ENCODE data around the gene LIPA. TPM values are rescaled to one million over a fixed set of nuclear protein-coding genes. Genes with fewer than 3 reads are reported as not detected.

LIPA gene
- total RNA-seq, 2 donors from 2014 or later, result 30.4 to 37.8 TPM

- no peak overlapping the region for H3K9ac ChIP-seq (ENCODE audit: low read depth in 2 of 2, low read length in 2 of 2)
- H3K36me3 ChIP-seq, result no peaks in the 10 kb centered on the region
- H3K4me3 ChIP-seq, result no peak overlapping the region
- no peak overlapping the region for H3K27ac ChIP-seq
- H3K4me1 ChIP-seq, result peaks cover 4% of the 10 kb centered on the region
- H3K27me3 ChIP-seq, result no peaks in the 10 kb centered on the region
- no peak for DNase-seq
- intact Hi-C loops (cut with DNase I), result no loop called here
- no peaks in the 10 kb centered on the region for H3K9me3 ChIP-seq
- TF ChIP-seq, protein P1, sequence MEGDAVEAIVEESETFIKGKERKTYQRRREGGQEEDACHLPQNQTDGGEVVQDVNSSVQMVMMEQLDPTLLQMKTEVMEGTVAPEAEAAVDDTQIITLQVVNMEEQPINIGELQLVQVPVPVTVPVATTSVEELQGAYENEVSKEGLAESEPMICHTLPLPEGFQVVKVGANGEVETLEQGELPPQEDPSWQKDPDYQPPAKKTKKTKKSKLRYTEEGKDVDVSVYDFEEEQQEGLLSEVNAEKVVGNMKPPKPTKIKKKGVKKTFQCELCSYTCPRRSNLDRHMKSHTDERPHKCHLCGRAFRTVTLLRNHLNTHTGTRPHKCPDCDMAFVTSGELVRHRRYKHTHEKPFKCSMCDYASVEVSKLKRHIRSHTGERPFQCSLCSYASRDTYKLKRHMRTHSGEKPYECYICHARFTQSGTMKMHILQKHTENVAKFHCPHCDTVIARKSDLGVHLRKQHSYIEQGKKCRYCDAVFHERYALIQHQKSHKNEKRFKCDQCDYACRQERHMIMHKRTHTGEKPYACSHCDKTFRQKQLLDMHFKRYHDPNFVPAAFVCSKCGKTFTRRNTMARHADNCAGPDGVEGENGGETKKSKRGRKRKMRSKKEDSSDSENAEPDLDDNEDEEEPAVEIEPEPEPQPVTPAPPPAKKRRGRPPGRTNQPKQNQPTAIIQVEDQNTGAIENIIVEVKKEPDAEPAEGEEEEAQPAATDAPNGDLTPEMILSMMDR (IDR thresholded peaks at IDR 0.05), result no peak
Observed at GRCh38 chr10:89237849-89238248, 13.7 kb downstream of the LIPA start.

- Histone ChIP-seq H3K4me1 (no peaks in the 10 kb centered on the region), H3K27ac (no peak overlapping the region), H3K27me3 (no peaks in the 10 kb centered on the region), H3K4me3 (no peak overlapping the region), H3K9me3 (no peaks in the 10 kb centered on the region), H3K9ac (ENCODE audit: low read depth in 2 of 2, low read length in 2 of 2) (no peak overlapping the region), H3K36me3 (no peaks in the 10 kb centered on the region)
- no peak for DNase-seq
- intact Hi-C loops (cut with DNase I), result no loop called here
- TF ChIP-seq, protein P1 (IDR thresholded peaks at IDR 0.05), result no peak
Observed at GRCh38 chr10:89236226-89236797, 15.3 kb downstream of the LIPA start.

DNA sequence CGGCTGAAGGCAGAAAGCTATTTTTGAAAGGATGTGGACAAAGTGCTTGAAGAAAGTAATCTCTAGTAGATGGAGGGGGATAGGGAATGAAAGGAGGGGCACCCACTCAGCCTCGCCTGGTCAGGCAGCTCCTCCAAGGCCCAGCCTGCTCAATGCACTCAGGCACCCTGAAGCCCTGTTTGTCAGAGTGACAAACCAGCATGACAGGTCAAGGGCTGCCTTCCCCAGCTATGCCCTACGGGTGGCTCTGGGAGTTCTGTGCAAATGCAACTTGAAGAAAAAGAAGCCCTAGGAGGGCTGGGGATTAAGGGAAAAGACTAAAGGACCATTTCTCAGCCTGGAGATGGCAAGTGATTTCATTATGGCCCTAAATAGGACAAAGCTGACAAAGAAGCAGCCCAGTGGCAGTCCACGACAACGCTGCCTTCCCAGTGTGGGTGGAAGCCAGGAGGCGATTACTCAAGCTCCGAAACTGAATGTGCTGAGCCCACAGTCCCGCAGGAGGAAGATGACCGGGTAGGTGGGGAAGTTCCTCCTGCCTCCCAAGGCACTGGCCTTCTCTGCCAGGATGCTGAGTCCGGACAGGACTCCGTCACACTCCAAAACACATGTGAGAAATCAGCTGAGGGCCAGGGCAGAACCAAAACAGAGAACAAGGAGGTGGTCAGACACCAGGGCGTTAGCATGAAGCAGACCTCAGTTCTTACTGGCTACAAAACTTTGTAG is 16.3 kb downstream of the LIPA start:
- peak; percentile 32 for DNase-seq
- TF ChIP-seq, protein P1 (IDR thresholded peaks at IDR 0.05), result no peak
- intact Hi-C loops (cut with DNase I), result no loop called here

DNA sequence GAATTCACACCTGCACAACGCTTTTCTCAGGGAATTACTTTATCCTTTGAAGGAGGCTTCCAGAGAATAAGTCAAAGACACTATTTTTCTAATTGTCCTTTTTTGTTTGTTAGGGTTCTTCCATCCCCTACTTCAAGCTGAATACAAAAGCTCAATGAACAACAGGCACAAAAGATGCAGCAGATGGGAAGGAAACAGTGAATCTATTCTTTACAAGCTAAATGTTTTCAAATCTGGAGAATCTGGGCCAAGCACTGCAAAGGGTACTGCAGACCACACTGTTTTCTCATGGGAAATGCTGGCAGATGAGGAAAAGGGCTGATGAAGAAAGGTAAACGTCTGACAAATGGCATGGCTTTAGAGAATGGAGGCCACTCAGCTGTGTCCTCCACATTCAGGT is 18.5 kb downstream of the LIPA start:
- H3K9me3 ChIP-seq, result no peaks in the 10 kb centered on the region
- intact Hi-C loops (cut with DNase I), result no loop called here
- H3K4me3 ChIP-seq, result no peak overlapping the region
- no peaks in the 10 kb centered on the region for H3K4me1 ChIP-seq
- no peaks in the 10 kb centered on the region for H3K27me3 ChIP-seq
- H3K9ac ChIP-seq (ENCODE audit: low read depth in 2 of 2, low read length in 2 of 2), result no peak overlapping the region
- DNase-seq, result no peak
- H3K36me3 ChIP-seq, result no peaks in the 10 kb centered on the region
- H3K27ac ChIP-seq, result no peak overlapping the region
- TF ChIP-seq, protein P1 (IDR thresholded peaks at IDR 0.05), result no peak

More for the DNA sequence above, 16.3 kb downstream of the LIPA start:
- Histone ChIP-seq H3K4me1 (no peaks in the 10 kb centered on the region), H3K4me3 (no peak overlapping the region), H3K27me3 (no peaks in the 10 kb centered on the region), H3K9ac (ENCODE audit: low read depth in 2 of 2, low read length in 2 of 2) (no peak overlapping the region), H3K36me3 (no peaks in the 10 kb centered on the region), H3K27ac (no peak overlapping the region), H3K9me3 (no peaks in the 10 kb centered on the region)

DNA sequence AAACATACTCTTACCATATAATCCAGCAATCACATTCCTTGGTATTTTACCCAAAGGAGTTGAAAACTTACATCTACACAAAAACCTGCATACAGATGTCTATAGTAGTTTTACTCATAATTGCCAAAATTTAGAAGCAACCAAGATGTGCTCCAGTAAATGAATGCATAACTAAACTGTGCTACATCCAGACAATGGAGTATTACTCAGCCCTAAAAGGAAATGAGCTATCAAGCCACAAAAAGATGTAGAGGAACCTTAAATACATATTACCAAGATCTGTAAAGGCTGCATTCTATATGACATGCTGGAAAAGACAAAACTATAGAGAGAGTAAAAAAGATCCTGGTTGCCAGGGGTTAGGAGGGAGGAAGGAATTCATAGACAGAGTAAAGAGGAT is 22.6 kb downstream of the LIPA start:
- Histone ChIP-seq H3K4me3 (no peak overlapping the region), H3K4me1 (no peaks in the 10 kb centered on the region), H3K36me3 (no peaks in the 10 kb centered on the region), H3K27ac (no peak overlapping the region), H3K27me3 (no peaks in the 10 kb centered on the region), H3K9me3 (no peaks in the 10 kb centered on the region), H3K9ac (ENCODE audit: low read depth in 2 of 2, low read length in 2 of 2) (no peak overlapping the region)
- no peak for DNase-seq
- TF ChIP-seq, protein P1 (IDR thresholded peaks at IDR 0.05), result no peak
- intact Hi-C loops (cut with DNase I), result no loop called here
